Measurements from ENCODE around the gene PDXK. TPM values are rescaled to one million over a fixed set of nuclear protein-coding genes. Genes with fewer than 3 reads are reported as not detected.

PDXK gene
- total RNA-seq, 2 donors from 2014 or later = 90.9 to 105 TPM

DNA sequence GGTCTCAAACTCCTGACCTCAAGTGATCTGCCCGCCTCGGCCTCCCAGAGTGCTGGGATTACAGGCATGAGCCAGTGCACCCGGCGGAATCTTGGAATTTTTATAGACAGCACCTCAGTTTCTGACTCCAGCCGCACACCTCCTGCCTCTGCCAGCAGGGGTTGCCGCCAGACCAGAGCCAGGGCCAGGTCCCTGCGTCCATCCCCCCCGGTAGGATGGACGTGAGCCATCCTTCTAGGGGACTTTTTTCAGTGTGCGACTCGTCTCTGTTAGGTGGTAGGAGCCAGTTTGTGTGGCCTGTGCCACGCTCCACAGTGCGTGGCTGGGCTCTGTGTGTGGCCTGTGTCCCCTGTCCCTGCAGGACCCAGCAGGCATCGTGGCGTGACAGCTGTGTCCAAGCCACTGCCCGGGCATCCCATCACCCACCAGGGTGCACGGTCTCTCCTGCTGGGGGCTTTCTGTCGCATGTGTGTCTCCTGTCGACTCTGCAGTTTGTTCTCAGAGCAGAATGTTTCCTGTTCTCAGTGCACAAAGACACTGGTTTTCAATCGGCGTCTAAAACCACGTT lies 41.5 kb downstream of the PDXK start:
- Mint-ChIP-seq H3K36me3 (ENCODE audit: low read depth) (peaks cover 28% of the 10 kb centered on the region), H3K4me1 (no peaks in the 10 kb centered on the region), H3K27ac (no peak overlapping the region), H3K27me3 (ENCODE audit: insufficient read depth) (no peaks in the 10 kb centered on the region), H3K9me3 (no peaks in the 10 kb centered on the region), H3K4me3 (no peak overlapping the region)
- no peak overlapping the region for H3K4me3 ChIP-seq (ENCODE audit: low read length)
- H3K36me3 ChIP-seq (ENCODE audit: control insufficient read depth, insufficient read depth, low read length) = peaks cover 7% of the 10 kb centered on the region
- H3K27me3 ChIP-seq (ENCODE audit: control insufficient read depth, insufficient read depth, low read length, poor library complexity, severe bottlenecking) = no peaks in the 10 kb centered on the region
- DNase-seq = no peak
- H3K27ac ChIP-seq (ENCODE audit: low read depth, low read length) = no peak overlapping the region
- H3K4me1 ChIP-seq (ENCODE audit: control insufficient read depth, insufficient read depth, low read length) = no peaks in the 10 kb centered on the region
- TF ChIP-seq, protein P1, sequence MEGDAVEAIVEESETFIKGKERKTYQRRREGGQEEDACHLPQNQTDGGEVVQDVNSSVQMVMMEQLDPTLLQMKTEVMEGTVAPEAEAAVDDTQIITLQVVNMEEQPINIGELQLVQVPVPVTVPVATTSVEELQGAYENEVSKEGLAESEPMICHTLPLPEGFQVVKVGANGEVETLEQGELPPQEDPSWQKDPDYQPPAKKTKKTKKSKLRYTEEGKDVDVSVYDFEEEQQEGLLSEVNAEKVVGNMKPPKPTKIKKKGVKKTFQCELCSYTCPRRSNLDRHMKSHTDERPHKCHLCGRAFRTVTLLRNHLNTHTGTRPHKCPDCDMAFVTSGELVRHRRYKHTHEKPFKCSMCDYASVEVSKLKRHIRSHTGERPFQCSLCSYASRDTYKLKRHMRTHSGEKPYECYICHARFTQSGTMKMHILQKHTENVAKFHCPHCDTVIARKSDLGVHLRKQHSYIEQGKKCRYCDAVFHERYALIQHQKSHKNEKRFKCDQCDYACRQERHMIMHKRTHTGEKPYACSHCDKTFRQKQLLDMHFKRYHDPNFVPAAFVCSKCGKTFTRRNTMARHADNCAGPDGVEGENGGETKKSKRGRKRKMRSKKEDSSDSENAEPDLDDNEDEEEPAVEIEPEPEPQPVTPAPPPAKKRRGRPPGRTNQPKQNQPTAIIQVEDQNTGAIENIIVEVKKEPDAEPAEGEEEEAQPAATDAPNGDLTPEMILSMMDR (conservative IDR thresholded peaks at IDR 0.05) = peak; percentile 36
- no peaks in the 10 kb centered on the region for H3K9me3 ChIP-seq (ENCODE audit: control insufficient read depth, low read length)
- no peak overlapping the region for H3K9ac ChIP-seq (ENCODE audit: extremely low read depth, low read length, poor library complexity, severe bottlenecking)
- 96 to 98% methylated on average over 19 to 22 of the region's 22 CpGs for WGBS, 2 experiments (ENCODE audit: insufficient coverage in 1 of 2, insufficient read length in 1 of 2)

DNA sequence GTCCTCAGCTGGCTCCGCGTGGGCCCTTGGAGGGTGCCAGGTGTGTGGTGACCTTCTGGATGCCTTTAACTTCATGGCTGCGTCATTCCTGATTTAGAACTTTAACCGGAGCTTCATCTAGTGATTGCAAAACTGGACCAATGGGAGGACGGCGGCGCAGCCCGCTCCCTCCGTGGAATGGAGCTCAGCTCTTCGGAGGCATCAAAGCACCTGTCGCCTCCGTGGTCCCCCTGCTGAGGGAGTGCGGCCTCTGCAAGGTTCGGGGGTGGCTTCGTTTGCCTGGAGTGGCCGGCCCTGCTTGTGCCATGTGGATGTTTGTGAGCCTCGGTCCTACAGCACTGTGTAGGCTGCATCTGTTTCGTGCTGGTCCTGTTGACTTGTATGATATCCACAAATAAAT lies 43.0 kb downstream of the PDXK start:
- no peaks in the 10 kb centered on the region for H3K9me3 Mint-ChIP-seq
- no peaks in the 10 kb centered on the region for H3K4me1 Mint-ChIP-seq
- Histone ChIP-seq H3K36me3 (ENCODE audit: control insufficient read depth, insufficient read depth, low read length) (peaks cover 7% of the 10 kb centered on the region), H3K27ac (ENCODE audit: low read depth, low read length) (no peak overlapping the region), H3K4me3 (ENCODE audit: low read length) (no peak overlapping the region), H3K27me3 (ENCODE audit: control insufficient read depth, insufficient read depth, low read length, poor library complexity, severe bottlenecking) (no peaks in the 10 kb centered on the region), H3K9me3 (ENCODE audit: control insufficient read depth, low read length) (no peaks in the 10 kb centered on the region), H3K4me1 (ENCODE audit: control insufficient read depth, insufficient read depth, low read length) (no peaks in the 10 kb centered on the region), H3K9ac (ENCODE audit: extremely low read depth, low read length, poor library complexity, severe bottlenecking) (no peak overlapping the region)
- WGBS, 2 experiments (ENCODE audit: insufficient coverage in 1 of 2, insufficient read length in 1 of 2) = 94% methylated on average over 18 of the region's 18 CpGs
- TF ChIP-seq, protein P1 (conservative IDR thresholded peaks at IDR 0.05) = no peak
- no peak for DNase-seq
- no peaks in the 10 kb centered on the region for H3K27me3 Mint-ChIP-seq (ENCODE audit: insufficient read depth)
- H3K27ac Mint-ChIP-seq = no peak overlapping the region
- no peak overlapping the region for H3K4me3 Mint-ChIP-seq
- peaks cover 20% of the 10 kb centered on the region for H3K36me3 Mint-ChIP-seq (ENCODE audit: low read depth)

DNA sequence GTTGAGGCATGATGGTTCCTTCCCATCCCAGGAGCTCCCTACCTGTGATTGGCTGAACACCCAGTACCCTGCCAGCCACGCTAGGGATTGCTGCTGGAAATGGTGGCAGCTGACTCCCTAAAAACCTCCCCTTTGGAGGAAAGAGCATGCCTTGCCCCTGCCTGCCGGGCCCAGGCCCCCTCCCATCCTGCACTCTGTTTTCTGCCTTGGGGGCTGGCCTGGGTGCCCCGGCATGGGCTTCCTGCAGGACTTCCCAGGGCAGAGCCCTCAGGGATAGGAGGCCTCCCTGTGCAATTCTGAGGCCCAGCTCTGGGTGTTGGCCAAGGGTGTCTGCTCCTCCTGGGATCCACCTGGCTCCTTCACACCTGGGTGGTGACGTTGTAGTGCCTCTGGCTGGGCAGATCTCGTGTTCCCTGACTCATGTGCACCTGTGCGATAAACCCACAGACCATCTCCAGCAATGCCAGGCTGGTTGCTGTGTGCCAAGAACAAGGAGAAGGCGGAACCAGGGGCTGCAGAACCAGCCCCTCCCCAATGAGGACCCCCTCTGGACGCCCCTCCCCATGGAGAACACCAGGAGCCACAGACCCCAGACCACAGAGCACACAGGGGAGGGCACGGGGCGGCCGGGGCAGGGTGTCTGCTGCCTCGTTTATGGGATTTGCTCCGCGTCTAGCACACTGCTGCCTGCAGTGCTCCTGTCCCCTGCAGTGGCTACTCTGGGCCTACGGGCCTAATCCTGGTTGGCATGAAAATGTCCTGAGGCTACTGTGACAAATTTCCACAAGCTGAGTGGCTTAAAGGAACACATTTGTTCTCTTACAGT lies 43.6 kb downstream of the PDXK start:
- H3K36me3 ChIP-seq (ENCODE audit: control insufficient read depth, insufficient read depth, low read length) = peaks cover 7% of the 10 kb centered on the region
- H3K27ac ChIP-seq (ENCODE audit: low read depth, low read length) = no peak overlapping the region
- Mint-ChIP-seq H3K27me3 (ENCODE audit: insufficient read depth) (no peaks in the 10 kb centered on the region), H3K4me3 (no peak overlapping the region), H3K9me3 (no peaks in the 10 kb centered on the region), H3K36me3 (ENCODE audit: low read depth) (peaks cover 20% of the 10 kb centered on the region), H3K27ac (no peak overlapping the region), H3K4me1 (peaks cover under 1% of the 10 kb centered on the region)
- 92 to 96% methylated on average over 13 to 15 of the region's 15 CpGs for WGBS, 2 experiments (ENCODE audit: insufficient coverage in 1 of 2, insufficient read length in 1 of 2)
- TF ChIP-seq, protein P1 (conservative IDR thresholded peaks at IDR 0.05) = no peak
- no peaks in the 10 kb centered on the region for H3K4me1 ChIP-seq (ENCODE audit: control insufficient read depth, insufficient read depth, low read length)
- H3K9me3 ChIP-seq (ENCODE audit: control insufficient read depth, low read length) = no peaks in the 10 kb centered on the region
- DNase-seq = no peak
- H3K27me3 ChIP-seq (ENCODE audit: control insufficient read depth, insufficient read depth, low read length, poor library complexity, severe bottlenecking) = no peaks in the 10 kb centered on the region
- no peak overlapping the region for H3K4me3 ChIP-seq (ENCODE audit: low read length)
- H3K9ac ChIP-seq (ENCODE audit: extremely low read depth, low read length, poor library complexity, severe bottlenecking) = no peak overlapping the region

Data from endodermal cell (in vitro differentiated cells).